H9 (cell line): ENCODE results near the gene KAZN. TPM values are rescaled to one million over a fixed set of nuclear protein-coding genes. Genes with fewer than 3 reads are reported as not detected.

ENCODE experiments used
- DNase-seq: peaks from one replicate; pipeline ENCODE4 v3.0.0-alpha.2; 2017
- H2AFZ ChIP-seq: one replicate; pipeline ENCODE4 v1.6.1; 2013; ENCODE audit warnings: mild to moderate bottlenecking, low read length, control low read depth, moderate library complexity
- H2AK5ac ChIP-seq: 2 replicates; pipeline ENCODE4 v1.6.1; 2013; ENCODE audit warnings: low read length, control low read depth, mixed read lengths; ENCODE audit not compliant: insufficient read length
- H2BK120ac ChIP-seq: one replicate; pipeline ENCODE4 v1.6.1; 2013; ENCODE audit warnings: low read depth, mild to moderate bottlenecking, low read length, control low read depth, inconsistent platforms; ENCODE audit not compliant: poor library complexity, severe bottlenecking
- H2BK12ac ChIP-seq: 2 replicates; pipeline ENCODE4 v1.6.1; 2013; ENCODE audit warnings: low read length, control low read depth, mixed read lengths, low read depth; ENCODE audit not compliant: insufficient read length
- H2BK15ac ChIP-seq: 2 replicates; pipeline ENCODE4 v1.6.1; 2013; ENCODE audit warnings: low read depth, low read length, control low read depth
- H2BK20ac ChIP-seq: one replicate; pipeline ENCODE4 v1.6.1; 2013; ENCODE audit warnings: low read depth, mild to moderate bottlenecking, low read length, control low read depth, inconsistent platforms; ENCODE audit not compliant: poor library complexity, severe bottlenecking
- H2BK5ac ChIP-seq: 2 replicates; pipeline ENCODE4 v1.6.1; 2013; ENCODE audit warnings: low read length, control low read depth, mixed read lengths; ENCODE audit not compliant: insufficient read length
- H3K14ac ChIP-seq: 2 replicates; pipeline ENCODE4 v1.6.1; 2013; ENCODE audit warnings: low read length, control low read depth; ENCODE audit not compliant: insufficient read depth
- H3K18ac ChIP-seq: 2 replicates; pipeline ENCODE4 v1.6.1; 2013; ENCODE audit warnings: low read depth, mild to moderate bottlenecking, mixed read lengths, low read length, control low read depth; ENCODE audit not compliant: insufficient read length
- H3K23ac ChIP-seq: 2 replicates; pipeline ENCODE4 v1.6.1; 2013; ENCODE audit warnings: low read length, control low read depth, mixed read lengths, low read depth; ENCODE audit not compliant: insufficient read length
- H3K23me2 ChIP-seq: 2 replicates; pipeline ENCODE4 v1.6.1; 2013; ENCODE audit warnings: low read depth, mild to moderate bottlenecking, mixed read lengths, low read length, control low read depth; ENCODE audit not compliant: insufficient read length, poor library complexity, severe bottlenecking
- H3K27ac ChIP-seq: 2 replicates; pipeline ENCODE4 v1.5.1; 2013; ENCODE audit warnings: low read length, control low read depth, mixed read lengths, low read depth; ENCODE audit not compliant: insufficient read length
- H3K27me3 ChIP-seq: 2 replicates; pipeline ENCODE4 v1.6.1; 2013; ENCODE audit warnings: low read length, control low read depth, inconsistent platforms; ENCODE audit not compliant: insufficient read depth
- H3K4ac ChIP-seq: 2 replicates; pipeline ENCODE4 v1.6.1; 2013; ENCODE audit warnings: low read depth, mild to moderate bottlenecking, control low read depth, inconsistent platforms, low read length, moderate library complexity
- H3K4me1 ChIP-seq: 2 replicates; pipeline ENCODE4 v1.6.1; 2013; ENCODE audit warnings: low read length, control low read depth, inconsistent platforms; ENCODE audit not compliant: insufficient read depth
- H3K4me2 ChIP-seq: 2 replicates; pipeline ENCODE4 v1.6.1; 2013; ENCODE audit warnings: low read length, control low read depth, mixed read lengths; ENCODE audit not compliant: insufficient read length, insufficient read depth
- H3K56ac ChIP-seq: 2 replicates; pipeline ENCODE4 v1.6.1; 2013; ENCODE audit warnings: low read depth, mild to moderate bottlenecking, mixed read lengths, low read length, control low read depth; ENCODE audit not compliant: insufficient read length
- H3K79me1 ChIP-seq: 2 replicates; pipeline ENCODE4 v1.6.1; 2013; ENCODE audit warnings: low read depth, mild to moderate bottlenecking, moderate library complexity, low read length, control low read depth, inconsistent platforms; ENCODE audit not compliant: insufficient read depth, poor library complexity, severe bottlenecking
- H3K79me2 ChIP-seq: 2 replicates; pipeline ENCODE4 v1.6.1; 2013; ENCODE audit warnings: low read length, control low read depth, inconsistent platforms; ENCODE audit not compliant: insufficient read depth
- H3K9ac ChIP-seq: 2 replicates; pipeline ENCODE4 v1.6.1; 2013; ENCODE audit warnings: low read length, control low read depth, mixed read lengths; ENCODE audit not compliant: insufficient read length; ENCODE audit errors: extremely low read depth
- H3K9me3 ChIP-seq: one replicate; pipeline ENCODE4 v1.6.1; 2013; ENCODE audit warnings: low read depth, low read length, inconsistent platforms; ENCODE audit not compliant: control insufficient read depth
- H3T11ph ChIP-seq: one replicate; pipeline ENCODE4 v1.6.1; 2013; ENCODE audit warnings: mild to moderate bottlenecking, low read length, control low read depth, inconsistent platforms
- H4K20me1 ChIP-seq: one replicate; pipeline ENCODE4 v1.6.1; 2013; ENCODE audit not compliant: control insufficient read depth, insufficient read length, insufficient read depth
- H4K5ac ChIP-seq: 2 replicates; pipeline ENCODE4 v1.6.1; 2013; ENCODE audit warnings: low read depth, mild to moderate bottlenecking, mixed read lengths, low read length, control low read depth; ENCODE audit not compliant: insufficient read length
- H4K8ac ChIP-seq: replicated peaks from 2 replicates; pipeline ENCODE4 v1.6.1; 2013; ENCODE audit warnings: low read length, control low read depth, mixed read lengths, low read depth; ENCODE audit not compliant: insufficient read length
- H4K91ac ChIP-seq: 2 replicates; pipeline ENCODE4 v1.6.1; 2013; ENCODE audit warnings: low read depth, mild to moderate bottlenecking, moderate library complexity, mixed read lengths, low read length, control low read depth; ENCODE audit not compliant: insufficient read length
- H3K27ac Mint-ChIP-seq, 3 experiments: 2 replicates in 2 of 3; 3 replicates in 1 of 3; pipeline ENCODE4 v1.8.0; 2020 to 2021; ENCODE audit warnings: mixed read lengths in 3 of 3, mild to moderate bottlenecking in 1 of 3, moderate library complexity in 1 of 3
- H3K27me3 Mint-ChIP-seq: 2 replicates; pipeline ENCODE4 v1.8.0; 2021; ENCODE audit warnings: low read depth, mild to moderate bottlenecking, moderate library complexity, mixed read lengths
- H3K36me3 Mint-ChIP-seq, 3 experiments: 2 replicates in 2 of 3; 3 replicates in 1 of 3; pipeline ENCODE4 v1.8.0; 2020 to 2021; ENCODE audit warnings: low read depth in 3 of 3, mixed read lengths in 3 of 3; ENCODE audit not compliant: insufficient read depth in 1 of 3
- H3K4me1 Mint-ChIP-seq, 2 experiments: 2 replicates each; pipeline ENCODE4 v1.8.0; 2020; ENCODE audit warnings: mixed read lengths in 2 of 2
- H3K4me3 Mint-ChIP-seq, 2 experiments: 2 replicates in 1 of 2; 3 replicates in 1 of 2; pipeline ENCODE4 v1.8.0; 2020 to 2021; ENCODE audit warnings: mild to moderate bottlenecking in 2 of 2, mixed read lengths in 2 of 2, moderate library complexity in 1 of 2
- H3K9me3 Mint-ChIP-seq, 2 experiments: 2 replicates in 1 of 2; 3 replicates in 1 of 2; pipeline ENCODE4 v1.8.0; 2020; ENCODE audit warnings: mild to moderate bottlenecking in 2 of 2, mixed read lengths in 2 of 2, moderate library complexity in 1 of 2
- WGBS: extraction: QIAGEN DNeasy Blood & Tissue Kit; methylation state at CpG from one replicate; pipeline ENCODE4 v1.1.7; 2013; ENCODE audit warnings: missing lambda C conversion rate, low lambda C conversion rate, mixed read lengths; ENCODE audit not compliant: insufficient read length; ENCODE audit errors: extremely low coverage; 5-methylcytosine and 5-hydroxymethylcytosine counted together
- total RNA-seq: library from RNA; stranded (reverse); gene quantifications from 2 replicates; pipeline ENCODE4 v1.2.1, GENCODE V29; 2021
- TF ChIP-seq, protein P1 (sequence below): fragments of 200-600 bp; sonication (generic); conservative IDR thresholded peaks from 3 replicates; pipeline ENCODE4 v1.8.0; 2021; ENCODE audit warnings: antibody characterized with exemption, mild to moderate bottlenecking

Gene KAZN
- total RNA-seq, 1 experiment from 2014 or later: 7.6 TPM

- no CpG with 5 or more reads among the region's 5 CpGs for WGBS
- H3K27ac Mint-ChIP-seq: no peak overlapping the region
Observed at GRCh38 chr1:14596591-14596990, 1.9 kb upstream of the KAZN start.

More at GRCh38 chr1:14596591-14596990, 1.9 kb upstream of the KAZN start:
- Mint-ChIP-seq H3K27me3 (peaks cover 51% of the 10 kb centered on the region), H3K36me3 (no peaks in the 10 kb centered on the region), H3K4me3 (no peak overlapping the region), H3K9me3 (no peaks in the 10 kb centered on the region; a peak in 1 of 5 replicates), H3K4me1 (peaks cover 63 to 68% of the 10 kb centered on the region in 2 experiments)
- no peak overlapping the region for H3K14ac ChIP-seq
- H3K4me2 ChIP-seq: no peak overlapping the region
- no peaks in the 10 kb centered on the region for H3K79me2 ChIP-seq
- H2AK5ac ChIP-seq: no peak overlapping the region
- H4K20me1 ChIP-seq: no peaks in the 10 kb centered on the region
- peaks cover 13% of the 10 kb centered on the region for H3K4me1 ChIP-seq
- no peak overlapping the region for H4K8ac ChIP-seq
- H4K91ac ChIP-seq: no peak overlapping the region
- no peak overlapping the region for H3K23ac ChIP-seq
- no peak for DNase-seq
- no peak overlapping the region for H3K4ac ChIP-seq
- H3T11ph ChIP-seq: no peak overlapping the region
- H2BK20ac ChIP-seq: no peak overlapping the region
- no peak overlapping the region for H3K9ac ChIP-seq
- peaks cover 14% of the 10 kb centered on the region for H3K23me2 ChIP-seq
- H2BK120ac ChIP-seq: no peak overlapping the region
- peaks cover 16% of the 10 kb centered on the region; the same call in 1 of the 2 replicates for H3K27me3 ChIP-seq
- no peak overlapping the region for H3K18ac ChIP-seq
- H3K9me3 ChIP-seq: no peaks in the 10 kb centered on the region
- no peak overlapping the region for H2BK15ac ChIP-seq
- no peak overlapping the region for H3K27ac ChIP-seq
- no peaks in the 10 kb centered on the region for H3K79me1 ChIP-seq
- no peak overlapping the region for H2BK5ac ChIP-seq
- H2BK12ac ChIP-seq: no peak overlapping the region
- no peak overlapping the region for H3K56ac ChIP-seq
- TF ChIP-seq, protein P1, sequence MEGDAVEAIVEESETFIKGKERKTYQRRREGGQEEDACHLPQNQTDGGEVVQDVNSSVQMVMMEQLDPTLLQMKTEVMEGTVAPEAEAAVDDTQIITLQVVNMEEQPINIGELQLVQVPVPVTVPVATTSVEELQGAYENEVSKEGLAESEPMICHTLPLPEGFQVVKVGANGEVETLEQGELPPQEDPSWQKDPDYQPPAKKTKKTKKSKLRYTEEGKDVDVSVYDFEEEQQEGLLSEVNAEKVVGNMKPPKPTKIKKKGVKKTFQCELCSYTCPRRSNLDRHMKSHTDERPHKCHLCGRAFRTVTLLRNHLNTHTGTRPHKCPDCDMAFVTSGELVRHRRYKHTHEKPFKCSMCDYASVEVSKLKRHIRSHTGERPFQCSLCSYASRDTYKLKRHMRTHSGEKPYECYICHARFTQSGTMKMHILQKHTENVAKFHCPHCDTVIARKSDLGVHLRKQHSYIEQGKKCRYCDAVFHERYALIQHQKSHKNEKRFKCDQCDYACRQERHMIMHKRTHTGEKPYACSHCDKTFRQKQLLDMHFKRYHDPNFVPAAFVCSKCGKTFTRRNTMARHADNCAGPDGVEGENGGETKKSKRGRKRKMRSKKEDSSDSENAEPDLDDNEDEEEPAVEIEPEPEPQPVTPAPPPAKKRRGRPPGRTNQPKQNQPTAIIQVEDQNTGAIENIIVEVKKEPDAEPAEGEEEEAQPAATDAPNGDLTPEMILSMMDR: no peak
- H2AFZ ChIP-seq: no peak overlapping the region
- H4K5ac ChIP-seq: no peak overlapping the region
